Sigmoid colon (tissue), 7 donors: ENCODE data around the gene SND1. TPM values are rescaled to one million over a fixed set of nuclear protein-coding genes. Genes with fewer than 3 reads are reported as not detected.

Source experiments
- DNase-seq: peaks from one replicate; pipeline ENCODE4 v3.0.0-alpha.2; 2019
- H3K27ac ChIP-seq, 4 donors: fragments of 200-600 bp; sonication (generic); one replicate each; pipeline ENCODE4 v1.5.1; 2016 to 2019; ENCODE audit warnings: mild to moderate bottlenecking in 1 of 4
- H3K27me3 ChIP-seq, 3 donors: fragments of 200-600 bp; sonication (generic); one replicate each; pipeline ENCODE4 v1.5.1; 2019; ENCODE audit warnings: mild to moderate bottlenecking in 1 of 3
- H3K36me3 ChIP-seq, 4 donors: fragments of 200-600 bp; sonication (generic); one replicate each; pipeline ENCODE4 v1.5.1; 2016 to 2019
- H3K4me1 ChIP-seq, 4 donors: fragments of 200-600 bp; sonication (generic); one replicate each; pipeline ENCODE4 v1.5.1; 2017 to 2019
- H3K4me3 ChIP-seq, 4 donors: fragments of 200-600 bp; sonication (generic); one replicate each; pipeline ENCODE4 v1.5.1; 2017 to 2019; ENCODE audit warnings: mild to moderate bottlenecking in 2 of 4, moderate library complexity in 1 of 4
- H3K9me3 ChIP-seq, 4 donors: fragments of 200-600 bp in 3 of 4; sonication (generic) in 3 of 4; one replicate each; pipeline versions ENCODE4 v1.5.1 to v1.6.1; 2013 to 2019
- CTCF ChIP-seq, 4 experiments: fragments of 450-650 bp in 3 of 4; fragments of 200-600 bp in 1 of 4; IDR thresholded peaks; one replicate each; pipeline ENCODE4 v1.5.1; 2016 to 2019; ENCODE audit warnings: antibody characterized with exemption in 4 of 4, mild to moderate bottlenecking in 3 of 4, moderate library complexity in 2 of 4
- EP300 ChIP-seq, 4 donors: sonication (generic); formaldehyde crosslinking; IDR thresholded peaks; one replicate each; pipeline ENCODE4 v1.6.1; 2017; ENCODE audit warnings: antibody characterized with exemption in 4 of 4
- POLR2A ChIP-seq, 2 donors: fragments of 450-650 bp; IDR thresholded peaks; one replicate each; pipeline ENCODE4 v1.6.1; 2016; ENCODE audit warnings: antibody characterized with exemption in 2 of 2, mild to moderate bottlenecking in 2 of 2, moderate library complexity in 2 of 2
- POLR2AphosphoS5 ChIP-seq, 4 donors: sonication (generic); formaldehyde crosslinking; IDR thresholded peaks; one replicate each; pipeline ENCODE4 v1.6.1; 2017; ENCODE audit warnings: antibody characterized with exemption in 4 of 4
- WGBS, 2 donors: extraction: QIAGEN DNeasy Blood & Tissue Kit; methylation state at CpG; one replicate each; pipeline ENCODE4 v1.1.7; 2013; 5-methylcytosine and 5-hydroxymethylcytosine counted together
- intact Hi-C: fragments of 100-400 bp; cut with DNase I; formaldehyde crosslinking; loops from one replicate; pipeline ENCODE4 v1.15.1; 2023
- polyA plus RNA-seq, 3 donors: library from polyadenylated mRNA; stranded (reverse); fragments of 200-250 nt; gene quantifications; one replicate each; pipeline ENCODE4 v1.2.3, GENCODE V29; 2013
- total RNA-seq, 4 donors: library from RNA; depleted of rRNA; stranded (reverse); fragments of >200 nt; gene quantifications; one replicate each; pipeline ENCODE4 v1.1.0, GENCODE V29; 2016
- donor health status: healthy with polysubstance abuse.
- donor health status: Bipolar disorder and iron deficiency.
- donor health status: healthy.

SND1 gene
- total and polyA plus RNA-seq, 7 donors, result 30.6 to 93.4 (median 71.3) TPM

GRCh38 chr7:127810696-127811660 lies 159.0 kb downstream of the SND1 start:
- Histone ChIP-seq H3K27ac (no peak overlapping the region), H3K4me3 (no peak overlapping the region), H3K9me3 (no peaks in the 10 kb centered on the region), H3K27me3 (no peaks in the 10 kb centered on the region), H3K36me3 (peaks cover 0 to 17% (median 0%) of the 10 kb centered on the region in 4 donors), H3K4me1 (peaks cover 0 to 11% (median 5%) of the 10 kb centered on the region in 4 donors)
- WGBS, 2 donors, result 95 to 96% methylated on average over 5 of the region's 5 CpGs
- DNase-seq, result no peak
- intact Hi-C loops, result no loop called here
- no peak for TF ChIP-seq POLR2AphosphoS5 (IDR thresholded peaks at IDR 0.05)
- TF ChIP-seq POLR2A (IDR thresholded peaks at IDR 0.05), result no peak
- TF ChIP-seq EP300 (IDR thresholded peaks at IDR 0.05), result no peak
- TF ChIP-seq CTCF (IDR thresholded peaks at IDR 0.05), result no peak

DNA sequence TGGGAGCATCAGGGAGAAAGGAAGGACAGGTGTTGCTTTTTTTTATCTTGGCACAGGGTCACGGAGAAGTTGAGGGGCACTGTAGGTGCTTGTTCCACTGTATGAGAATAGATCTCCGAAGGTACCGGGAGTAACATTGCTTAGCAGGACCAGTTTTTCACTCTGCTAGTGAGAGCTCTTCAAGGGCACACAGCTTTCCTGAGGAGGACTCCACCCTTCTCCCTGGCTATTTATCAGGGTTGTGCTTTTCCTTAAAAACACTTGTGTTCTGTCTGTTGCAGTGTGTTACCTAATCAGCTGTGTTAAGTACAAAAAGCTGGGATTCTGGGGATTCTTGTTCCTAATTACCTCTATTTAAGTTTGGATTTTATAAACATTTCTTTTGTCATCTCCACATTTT lies 160.5 kb downstream of the SND1 start:
- no peak overlapping the region for H3K27ac ChIP-seq
- no peaks in the 10 kb centered on the region for H3K9me3 ChIP-seq
- intact Hi-C loops, result no loop called here
- 93 to 95% methylated on average over 3 of the region's 3 CpGs for WGBS, 2 donors
- H3K4me1 ChIP-seq, result peaks cover 0 to 11% (median 5%) of the 10 kb centered on the region in 4 donors
- TF ChIP-seq CTCF (IDR thresholded peaks at IDR 0.05) (no peak), POLR2AphosphoS5 (IDR thresholded peaks at IDR 0.05) (no peak), POLR2A (IDR thresholded peaks at IDR 0.05) (no peak)
- no peak overlapping the region for H3K4me3 ChIP-seq
- H3K27me3 ChIP-seq, result no peaks in the 10 kb centered on the region
- H3K36me3 ChIP-seq, result peaks cover 0 to 14% (median 0%) of the 10 kb centered on the region in 4 donors
- DNase-seq, result no peak

GRCh38 chr7:127813991-127814541 lies 162.1 kb downstream of the SND1 start:
- H3K4me1 ChIP-seq, result peaks cover 0 to 11% (median 5%) of the 10 kb centered on the region in 4 donors
- no peak for DNase-seq
- 82 to 91% methylated on average over 4 of the region's 4 CpGs for WGBS, 2 donors
- peaks cover 0 to 5% (median 0%) of the 10 kb centered on the region in 4 donors for H3K36me3 ChIP-seq
- intact Hi-C loops, result no loop called here
- no peak overlapping the region for H3K27ac ChIP-seq
- no peak overlapping the region for H3K4me3 ChIP-seq
- H3K27me3 ChIP-seq, result no peaks in the 10 kb centered on the region
- no peaks in the 10 kb centered on the region for H3K9me3 ChIP-seq
- no peak for TF ChIP-seq CTCF (IDR thresholded peaks at IDR 0.05)
- TF ChIP-seq EP300 (IDR thresholded peaks at IDR 0.05), result no peak
- no peak for TF ChIP-seq POLR2AphosphoS5 (IDR thresholded peaks at IDR 0.05)
- no peak for TF ChIP-seq POLR2A (IDR thresholded peaks at IDR 0.05)

DNA sequence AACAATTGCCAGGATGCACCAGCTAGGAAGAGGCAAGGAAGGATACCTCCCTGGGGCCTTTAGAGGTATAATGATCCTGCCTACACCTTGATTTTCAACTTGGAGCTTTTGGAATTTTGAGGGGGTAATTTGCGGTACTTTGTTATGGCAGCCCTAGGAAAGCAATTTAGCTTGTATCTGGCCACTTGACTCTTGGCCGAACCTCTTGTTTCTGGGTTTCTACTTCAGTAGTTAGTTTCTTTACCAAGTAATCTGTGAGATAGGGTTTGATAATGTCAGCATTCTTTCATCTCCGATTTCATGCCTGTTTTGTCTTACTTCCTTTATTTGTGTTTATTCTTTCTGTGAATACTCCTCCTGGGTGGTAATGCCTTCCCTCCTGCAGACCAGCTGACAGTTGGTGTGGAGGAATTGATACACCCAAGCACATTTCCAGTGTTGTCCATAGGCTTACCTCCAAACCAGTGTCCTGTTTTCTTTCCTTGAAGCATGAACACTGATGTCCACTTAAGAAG lies 163.7 kb downstream of the SND1 start:
- H3K4me1 ChIP-seq, result peaks cover 0 to 20% (median 10%) of the 10 kb centered on the region in 4 donors
- no peak overlapping the region for H3K4me3 ChIP-seq
- WGBS, 2 donors, result 82 to 89% methylated on average over 3 of the region's 3 CpGs
- no peaks in the 10 kb centered on the region for H3K27me3 ChIP-seq
- no peaks in the 10 kb centered on the region for H3K9me3 ChIP-seq
- DNase-seq, result no peak
- H3K36me3 ChIP-seq, result no peaks in the 10 kb centered on the region
- TF ChIP-seq POLR2AphosphoS5 (IDR thresholded peaks at IDR 0.05) (no peak), CTCF (IDR thresholded peaks at IDR 0.05) (no peak)
- H3K27ac ChIP-seq, result no peak overlapping the region
- intact Hi-C loops, result no loop called here
